Measurements from ENCODE around the gene DCST2. TPM values are rescaled to one million over a fixed set of nuclear protein-coding genes. Genes with fewer than 3 reads are reported as not detected.

DCST2 gene
- total and polyA plus RNA-seq, 9 of the 15 experiments (the other 6 are each of a cell fraction or from before 2014, with no cell fraction given), result 0.09 to 0.49 (median 0.11) TPM; not detected in 3

- DNase-seq (ENCODE audit: extremely low read depth in 1 of 4, low spot score in 3 of 4), result no peak
- no peak overlapping the region for H3K4me3 ChIP-seq
- WGBS (ENCODE audit: insufficient coverage, low coverage, missing lambda C conversion rate), result 71% methylated on average over 11 of the region's 11 CpGs
- H3K4me1 ChIP-seq (replicated peaks in 1 of 2; ENCODE audit: control insufficient read depth in 2 of 2, insufficient read depth in 2 of 2, low read length in 2 of 2), result peaks cover 20 to 45% of the 10 kb centered on the region in 2 experiments
- H3K9ac ChIP-seq (ENCODE audit: insufficient read depth in 1 of 2, low read depth in 2 of 2, low read length in 2 of 2), result peak overlapping the region in 1 of 2 experiments; percentile 51; a peak in 2 of 4 replicates
- H3K27ac ChIP-seq (ENCODE audit: extremely low read depth, low read depth, low read length), result no peak overlapping the region
- no peaks in the 10 kb centered on the region for H3K9me3 ChIP-seq (replicated peaks; ENCODE audit: control insufficient read depth, insufficient read depth, low read depth, low read length)
- H3K27me3 ChIP-seq (ENCODE audit: control insufficient read depth in 2 of 2, insufficient read depth in 2 of 2, low read length in 2 of 2), result no peaks in the 10 kb centered on the region
- no peaks in the 10 kb centered on the region for H3K9me1 ChIP-seq (ENCODE audit: control insufficient read depth, insufficient read depth, low read length)
- no peaks in the 10 kb centered on the region for H4K20me1 ChIP-seq (replicated peaks; ENCODE audit: control insufficient read depth, insufficient read depth, low read length)
- in situ Hi-C loops (cut with MboI), result no loop called here
- ATAC-seq, result no peak
- H2AFZ ChIP-seq (ENCODE audit: low read depth, low read length), result no peak overlapping the region
- POLR2A ChIA-PET, result interaction anchor here (0.6 to 2.2 kb wide), 9 partner anchors 8 to 154 kb away, joined by 3 to 8 read pairs (median 3); partner anchors contain the start of genes DCST1, DCST2 and PBXIP1
- no peak for TF ChIP-seq SNAPC5 (CRISPR knock-in tag; IDR thresholded peaks at IDR 0.05)
- TF ChIP-seq POLR2G (IDR thresholded peaks at IDR 0.05; ENCODE audit: low read depth, low read length), result 0 out of 2 replicates have a peak, but pooled peaks have one; percentile 17
- peaks cover 33% of the 10 kb centered on the region; the same call in 2 of the 3 replicates for H3K36me3 ChIP-seq (ENCODE audit: control insufficient read depth, insufficient read depth, low read length)
- intact Hi-C loops (cut with micrococcal nuclease), result no loop called here
- no TSS peak for BruUV-seq (replicated peaks)
- H3K79me2 ChIP-seq (ENCODE audit: control insufficient read depth, insufficient read depth, low read length), result 0 out of 3 replicates have a peak, but pooled peaks cover under 1% of the 10 kb centered on the region
- CTCF ChIA-PET (ENCODE audit: low intra/inter-chr PET ratio), result no interaction called here
- FAIRE-seq, result no peak
- H3K4me2 ChIP-seq (ENCODE audit: insufficient read depth, low read length), result no peak overlapping the region
These were observed 14.0 kb downstream of the DCST2 start for GRCh38 chr1:155019377-155020245.

Measured in K562 (cell line).